ENCODE data around the gene RPL14. TPM values are rescaled to one million over a fixed set of nuclear protein-coding genes. Genes with fewer than 3 reads are reported as not detected.
"Not testable (repeated sequence)": the region's sequence is repeated elsewhere in the genome, so short reads cannot be mapped to it uniquely, and the experiment has no call there.

RPL14 gene
- total RNA-seq, 2 donors from 2014 or later, result 1,096 to 1,308 TPM

DNA sequence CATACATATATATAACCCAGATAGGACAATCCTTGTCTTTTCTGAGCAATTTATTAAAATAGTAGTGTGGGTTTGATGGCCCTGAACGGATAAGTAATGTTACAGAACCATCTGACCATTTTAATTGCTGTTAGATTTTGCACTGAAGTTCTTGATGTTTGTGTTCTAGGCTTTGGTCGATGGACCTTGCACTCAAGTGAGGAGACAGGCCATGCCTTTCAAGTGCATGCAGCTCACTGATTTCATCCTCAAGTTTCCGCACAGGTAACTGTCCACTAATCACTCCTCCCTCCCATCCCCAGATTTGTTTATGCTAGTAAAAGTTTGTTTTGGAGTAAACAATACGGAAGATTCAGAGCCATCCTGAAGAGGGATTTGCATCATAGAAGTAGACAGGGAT, 1.3 kb downstream of the RPL14 start:
- no peak for DNase-seq (ENCODE audit: low spot score)
- intact Hi-C loops (cut with DNase I), result loop anchor here in 1 of 2 donors (10.0 kb wide), 1 partner anchor 66 kb away; the partner anchor contains the start of gene ZNF621

DNA sequence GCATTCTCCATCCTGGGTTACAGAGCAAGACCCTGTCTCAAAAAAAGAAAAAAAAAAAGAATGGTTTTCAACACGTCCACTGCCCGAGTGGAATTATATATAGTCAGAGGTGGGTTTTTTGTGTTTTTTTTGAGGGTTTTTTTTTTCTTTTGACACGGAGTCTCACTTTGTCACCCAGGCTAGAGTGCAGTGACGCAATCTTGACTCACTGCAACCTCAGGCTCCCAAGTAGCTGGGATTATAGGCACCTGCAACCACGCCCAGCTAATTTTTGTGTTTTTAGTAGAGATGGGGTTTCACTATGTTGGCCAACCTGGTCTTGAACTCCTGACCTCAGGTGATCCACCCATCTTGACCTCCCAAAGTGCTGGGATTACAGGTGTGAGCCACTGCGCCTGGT, 3.3 kb downstream of the RPL14 start:
- intact Hi-C loops (cut with DNase I); DNase-seq (ENCODE audit: low spot score): not testable (repeated sequence)

DNA sequence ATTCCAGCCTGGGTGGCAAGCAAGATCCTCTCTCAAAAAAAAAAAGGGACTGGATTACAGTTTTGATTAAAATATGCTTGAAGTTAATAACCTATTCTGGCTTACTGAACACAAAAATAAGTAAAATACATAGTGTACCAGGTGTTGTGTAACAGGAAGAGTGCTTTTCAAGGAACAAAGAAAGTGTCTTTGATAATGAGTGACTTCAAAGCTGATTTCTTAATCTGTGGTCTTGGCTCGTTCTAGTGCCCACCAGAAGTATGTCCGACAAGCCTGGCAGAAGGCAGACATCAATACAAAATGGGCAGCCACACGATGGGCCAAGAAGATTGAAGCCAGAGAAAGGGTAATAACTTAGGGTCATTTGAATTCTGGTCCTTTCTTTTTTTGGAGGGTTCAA, 4.0 kb downstream of the RPL14 start:
- intact Hi-C loops (cut with DNase I), result no loop called here

DNA sequence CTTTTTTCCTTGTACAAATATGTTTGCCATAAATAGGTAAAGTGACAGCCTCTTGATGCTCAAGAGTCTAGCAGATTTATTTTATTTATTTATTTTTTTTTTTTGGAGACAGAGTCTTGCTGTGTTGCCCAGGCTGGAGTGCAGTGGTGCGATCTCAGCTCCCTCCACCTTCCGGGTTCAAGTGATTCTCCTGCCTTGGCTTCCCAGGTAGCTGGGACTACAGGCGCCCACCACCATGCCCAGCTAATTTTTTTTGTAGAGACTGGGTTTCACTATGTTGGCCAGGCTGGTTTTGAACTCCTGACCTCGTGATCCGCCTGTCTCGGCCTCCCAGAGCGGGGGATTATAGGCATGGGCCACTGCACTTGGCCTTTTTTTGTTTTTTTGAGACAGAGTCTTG, 5.7 kb downstream of the RPL14 start:
- intact Hi-C loops (cut with DNase I); DNase-seq (ENCODE audit: low spot score): not testable (repeated sequence)

More for the DNA sequence above, 4.0 kb downstream of the RPL14 start:
- DNase-seq (ENCODE audit: low spot score), result no peak

DNA sequence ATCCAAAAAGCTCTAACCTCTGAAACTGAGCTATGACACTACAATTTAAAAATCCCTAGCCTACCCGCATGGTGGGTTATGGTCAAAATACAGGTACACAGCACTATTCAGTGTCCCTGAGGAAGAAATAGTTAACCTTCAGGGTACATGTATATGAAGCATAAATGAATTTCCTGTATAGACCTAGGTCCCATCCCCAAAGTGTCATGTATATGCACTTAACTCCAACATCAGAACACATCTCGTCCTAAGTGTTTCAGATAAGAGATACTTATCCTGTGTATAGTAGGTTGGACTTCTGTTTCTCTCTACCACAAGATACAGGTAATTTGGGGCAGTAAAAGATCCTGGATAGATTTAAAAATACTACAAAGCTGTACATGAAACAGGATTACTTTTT, 6.4 kb downstream of the RPL14 start:
- no peak for DNase-seq (ENCODE audit: low spot score)
- intact Hi-C loops (cut with DNase I), result no loop called here

DNA sequence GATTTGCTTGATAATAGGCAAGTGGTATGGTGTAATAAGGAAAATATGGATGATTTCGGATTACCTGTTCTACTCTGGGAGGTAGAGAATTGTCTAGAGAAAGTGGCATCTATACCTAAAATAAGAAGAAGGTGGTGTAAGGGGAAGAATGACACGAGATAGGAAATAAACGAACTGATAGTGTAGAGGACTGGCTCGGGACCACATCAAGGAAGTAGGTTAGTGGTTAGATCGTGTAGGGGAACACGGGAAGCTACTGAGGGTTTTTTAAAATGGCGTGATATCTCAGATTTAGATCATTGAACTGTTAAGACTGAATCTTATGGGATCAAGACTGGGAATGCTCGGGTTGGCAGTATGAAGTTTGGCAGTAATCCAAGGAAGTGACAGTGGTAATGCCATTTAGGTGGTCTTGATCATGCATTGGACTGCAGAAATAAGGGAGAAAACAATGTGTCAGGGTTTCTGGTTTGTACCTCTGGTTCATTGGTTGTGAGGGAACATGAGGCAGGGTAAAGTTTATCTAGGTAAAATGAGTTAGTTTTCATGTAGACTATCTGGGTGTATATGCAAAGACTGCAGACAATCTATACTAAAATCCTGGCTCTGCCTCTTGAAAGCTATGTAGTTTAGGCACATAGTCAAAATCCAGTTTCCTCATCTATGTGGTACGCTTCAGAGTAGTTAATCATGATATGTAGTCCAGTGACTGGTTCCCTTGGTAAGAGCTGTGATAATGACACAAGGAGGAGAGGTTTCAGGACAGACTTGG, 7.4 kb downstream of the RPL14 start:
- intact Hi-C loops (cut with DNase I), result no loop called here
- DNase-seq (ENCODE audit: low spot score), result no peak

DNA sequence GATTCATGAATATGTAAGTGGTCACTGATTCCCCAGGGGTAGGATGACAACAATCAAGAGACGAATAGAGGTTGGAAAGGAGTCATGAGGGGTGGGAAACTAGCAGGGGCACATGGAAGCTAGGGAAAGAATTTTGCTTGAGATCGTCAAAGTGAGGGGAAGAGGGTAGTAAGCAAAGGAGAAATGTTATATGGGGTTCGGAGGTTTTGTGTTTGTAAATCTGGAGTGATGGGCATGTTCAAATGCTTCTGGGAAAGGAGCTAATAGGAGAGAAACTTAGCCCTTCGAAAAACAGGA, 7.9 kb downstream of the RPL14 start:
- intact Hi-C loops (cut with DNase I), result no loop called here
- DNase-seq (ENCODE audit: low spot score), result no peak

DNA sequence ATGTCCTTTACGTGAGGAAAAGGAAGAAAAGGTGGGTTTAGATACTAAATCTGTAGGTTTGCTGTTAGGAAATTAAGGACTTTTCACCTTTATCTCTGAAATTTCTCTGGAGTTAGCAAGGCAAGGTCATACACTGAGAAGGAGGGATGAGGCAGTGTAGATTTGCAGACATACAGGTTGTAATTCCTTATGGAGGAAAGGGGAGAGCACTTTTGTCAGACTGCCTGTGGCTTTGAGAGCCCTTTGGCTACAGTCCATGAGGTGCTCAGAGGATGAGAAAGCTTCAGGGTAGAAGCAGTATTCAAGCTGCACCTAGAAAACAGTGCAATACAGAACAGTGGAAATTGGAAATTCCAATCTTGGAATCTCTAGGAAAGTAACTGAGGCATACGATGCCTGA, 8.3 kb downstream of the RPL14 start:
- intact Hi-C loops (cut with DNase I), result no loop called here
- no peak for DNase-seq (ENCODE audit: low spot score)

DNA sequence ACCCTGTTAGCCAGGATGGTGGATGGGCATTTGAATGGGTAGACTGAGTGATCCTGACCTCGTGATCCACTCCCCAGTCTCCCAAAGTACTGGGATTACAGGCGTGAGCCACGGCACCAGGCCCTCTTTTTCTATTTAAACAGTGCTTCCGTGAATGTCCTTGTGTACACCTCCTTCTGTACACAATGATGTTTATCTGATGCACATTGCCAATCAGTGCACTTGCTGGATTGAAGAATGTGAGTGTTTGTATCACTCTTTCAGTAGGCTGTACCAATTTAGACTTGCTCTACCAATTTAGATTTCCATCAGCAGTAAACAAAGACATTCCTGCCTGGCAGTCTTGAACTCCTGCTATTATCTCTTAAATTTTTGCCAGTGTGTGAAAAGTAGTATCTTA, 10.9 kb downstream of the RPL14 start:
- intact Hi-C loops (cut with DNase I), result no loop called here
- no peak for DNase-seq (ENCODE audit: low spot score)

DNA sequence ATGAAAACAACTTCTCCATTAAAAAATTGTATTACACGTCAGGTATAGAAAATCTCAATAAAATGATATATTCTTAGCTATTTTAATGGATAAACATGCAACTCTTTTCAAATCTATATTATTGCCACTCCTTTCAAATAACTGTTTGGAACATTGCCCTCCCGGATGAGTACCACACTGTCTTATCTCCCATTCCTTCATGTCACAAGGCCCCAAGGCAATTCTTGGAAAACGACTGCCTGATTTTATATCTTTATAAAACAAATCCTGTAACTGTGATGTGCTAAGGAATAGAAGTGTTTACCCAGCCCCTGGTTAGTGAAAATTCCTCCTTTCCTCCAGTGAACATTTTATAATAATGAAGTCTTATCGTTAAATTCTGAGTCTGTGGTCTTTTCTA, 13.6 kb downstream of the RPL14 start:
- intact Hi-C loops (cut with DNase I), result no loop called here
- DNase-seq (ENCODE audit: low spot score), result no peak

DNA sequence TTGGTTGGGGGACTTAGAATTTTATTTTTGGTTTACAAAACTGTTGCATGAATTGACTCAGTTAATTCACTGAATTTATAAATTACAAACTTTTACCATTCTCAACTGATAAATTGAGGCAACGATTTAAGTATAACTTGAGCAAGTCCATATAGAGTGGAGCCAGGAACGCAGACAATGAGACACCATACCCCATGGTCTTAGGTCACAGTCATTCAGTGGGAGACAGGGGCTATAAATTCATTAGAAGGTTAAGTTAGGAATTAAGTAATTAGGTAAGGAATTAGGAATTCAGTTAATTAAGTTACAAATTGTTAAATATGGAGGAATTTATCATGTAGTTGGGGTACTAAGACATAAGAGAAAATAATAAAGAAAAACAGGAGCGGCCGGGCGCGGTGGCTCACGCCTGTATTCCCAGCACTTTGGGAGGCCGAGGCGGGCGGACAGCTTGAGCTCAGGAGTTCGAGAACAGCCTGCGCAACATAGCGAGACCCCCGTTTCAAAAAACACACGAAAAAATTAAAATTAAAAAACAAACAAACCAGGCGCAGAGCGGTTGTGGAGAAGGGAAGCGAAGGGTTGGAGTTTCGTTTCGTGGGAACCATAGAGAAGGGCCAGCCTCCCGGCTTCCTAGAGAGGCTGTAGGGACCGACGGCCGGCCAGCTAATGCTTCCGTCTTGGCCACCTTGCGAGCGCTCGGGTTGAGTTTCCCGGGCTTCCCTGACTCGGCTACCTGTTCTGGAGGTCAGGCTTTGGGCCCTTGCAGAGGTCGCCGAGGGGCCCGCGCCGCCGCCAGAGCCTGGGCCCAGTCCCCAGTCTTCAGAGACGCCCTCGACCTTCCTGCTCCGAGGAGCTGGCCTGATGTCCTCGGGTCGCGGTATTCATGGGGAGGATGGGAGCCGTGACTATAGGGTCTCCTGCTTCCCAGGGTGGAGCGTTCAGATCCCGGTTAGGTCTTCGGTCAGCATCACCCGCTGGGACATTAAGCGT, 19.6 kb downstream of the RPL14 start, which contains the start of gene ZNF619:
TSS of gene ZNF619 (plus strand) at position 645 of the 993 bp plus-strand sequence. CDS start 858 bp downstream, outside the sequence.
- intact Hi-C loops (cut with DNase I), result no loop called here
- peak; percentile 94 for DNase-seq (ENCODE audit: low spot score)

DNA sequence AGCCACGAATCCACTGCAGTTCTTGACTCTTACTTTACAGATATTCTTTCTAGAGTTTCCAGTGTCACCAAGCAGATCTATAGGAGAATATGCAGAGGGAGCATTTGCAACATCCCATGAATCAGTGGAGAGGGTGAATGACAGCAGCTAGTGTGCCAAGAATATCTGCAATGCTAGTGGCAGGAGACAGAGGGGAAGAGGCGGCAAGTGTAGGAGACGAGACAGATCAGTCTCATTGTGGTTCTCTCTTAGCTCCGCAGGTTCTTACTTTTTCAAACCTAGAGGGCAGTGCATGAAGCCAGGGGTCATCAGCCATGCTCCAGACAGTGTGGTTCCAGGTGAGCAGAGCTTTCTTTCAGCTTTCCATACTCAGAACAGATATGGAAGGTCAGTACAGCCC, 20.5 kb downstream of the RPL14 start:
- intact Hi-C loops (cut with DNase I), result no loop called here

DNA sequence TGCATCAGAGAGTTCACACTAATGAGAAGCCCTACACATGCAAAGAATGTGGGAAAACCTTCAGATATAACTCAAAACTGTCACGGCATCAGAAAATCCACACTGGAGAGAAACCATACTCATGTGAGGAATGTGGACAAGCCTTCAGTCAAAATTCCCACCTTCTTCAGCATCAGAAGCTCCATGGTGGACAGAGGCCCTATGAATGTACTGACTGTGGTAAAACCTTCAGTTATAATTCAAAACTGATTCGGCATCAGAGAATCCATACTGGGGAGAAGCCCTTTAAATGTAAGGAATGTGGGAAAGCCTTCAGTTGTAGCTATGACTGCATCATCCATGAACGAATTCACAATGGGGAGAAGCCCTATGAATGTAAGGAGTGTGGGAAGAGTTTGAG, 30.0 kb downstream of the RPL14 start:
- intact Hi-C loops (cut with DNase I), result no loop called here
- no peak for DNase-seq (ENCODE audit: low spot score)

More for the DNA sequence above, 20.5 kb downstream of the RPL14 start:
- DNase-seq (ENCODE audit: low spot score), result no peak

DNA sequence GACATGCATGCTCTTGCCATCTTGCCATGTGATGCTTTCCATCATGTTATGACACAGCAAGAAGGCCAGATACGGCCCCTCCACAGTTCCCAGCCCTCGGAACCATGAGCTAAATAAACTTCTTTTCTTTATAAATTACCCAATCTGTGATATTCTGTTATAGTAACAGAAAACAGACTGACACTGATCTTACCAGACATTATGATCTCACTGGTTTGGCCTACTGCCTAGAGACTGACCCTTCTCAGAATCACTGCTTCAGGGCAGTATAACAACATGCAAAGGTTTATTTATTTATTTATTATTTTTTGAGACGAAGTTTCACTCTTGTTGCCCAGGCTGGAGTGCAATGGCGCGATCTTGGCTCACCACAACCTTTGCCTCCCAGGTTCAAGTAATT, 33.8 kb downstream of the RPL14 start:
- intact Hi-C loops (cut with DNase I), result no loop called here

DNA sequence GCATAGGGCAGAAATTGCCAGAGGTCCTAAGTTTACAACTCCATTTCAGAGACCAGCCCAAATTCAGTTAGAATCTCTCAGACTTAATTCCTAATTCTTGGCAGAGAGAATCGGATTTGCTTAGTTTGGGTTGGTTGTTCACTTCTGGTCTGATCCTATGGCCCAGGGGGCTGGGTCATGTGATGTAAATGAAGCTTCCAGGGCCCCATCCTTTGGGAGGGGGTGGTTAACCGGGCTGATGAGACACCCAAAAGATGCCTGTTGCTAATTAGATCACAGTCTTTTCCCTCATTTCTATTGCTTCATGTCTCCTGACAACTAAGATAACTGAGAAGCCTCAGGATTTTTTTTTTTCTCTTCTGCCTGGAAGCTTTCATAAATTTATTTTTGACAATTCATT, 37.6 kb downstream of the RPL14 start:
- no peak for DNase-seq (ENCODE audit: low spot score)
- intact Hi-C loops (cut with DNase I), result no loop called here

More for the DNA sequence above, 33.8 kb downstream of the RPL14 start:
- DNase-seq (ENCODE audit: low spot score), result no peak

DNA sequence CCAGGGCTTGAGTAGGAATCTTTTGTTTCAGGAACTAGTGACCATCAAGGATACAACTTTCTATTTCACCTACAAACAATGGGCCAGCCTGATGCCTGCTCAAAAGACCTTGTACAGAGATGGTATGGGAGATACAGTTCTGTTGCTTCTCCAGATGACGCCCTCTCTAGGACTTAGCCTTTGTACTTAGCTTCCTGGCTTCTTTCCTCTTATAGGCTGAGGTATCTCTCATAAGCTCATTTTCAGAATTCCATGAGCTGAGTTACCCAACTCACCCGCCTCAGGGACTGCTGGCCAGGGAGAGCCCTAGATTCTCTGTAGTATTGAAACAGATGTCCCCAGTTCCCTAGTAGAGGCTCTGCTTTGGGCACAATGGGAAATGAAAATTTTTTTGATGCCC, 40.1 kb downstream of the RPL14 start:
- no peak for DNase-seq (ENCODE audit: low spot score)
- intact Hi-C loops (cut with DNase I), result no loop called here

DNA sequence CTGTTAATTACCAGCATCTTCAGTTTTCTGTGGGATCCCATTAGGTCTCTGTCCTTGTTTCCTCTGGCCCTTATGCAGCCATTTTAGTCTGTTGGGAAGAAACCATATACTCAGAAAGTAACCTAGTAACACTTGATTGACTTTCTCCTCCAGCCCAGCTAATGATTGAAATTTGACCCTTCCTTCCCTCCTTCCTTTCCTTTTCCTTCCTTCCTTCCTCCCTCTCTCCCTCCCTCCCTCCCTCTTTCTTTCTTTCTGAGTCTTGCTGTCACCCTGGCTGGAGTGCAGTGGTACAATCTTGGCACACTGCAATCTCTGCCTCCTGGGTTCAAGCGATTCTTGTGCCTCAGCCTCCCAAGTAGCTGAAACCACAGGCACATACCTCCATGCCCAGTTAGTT, 42.8 kb downstream of the RPL14 start:
- no peak for DNase-seq (ENCODE audit: low spot score)
- intact Hi-C loops (cut with DNase I), result no loop called here

DNA sequence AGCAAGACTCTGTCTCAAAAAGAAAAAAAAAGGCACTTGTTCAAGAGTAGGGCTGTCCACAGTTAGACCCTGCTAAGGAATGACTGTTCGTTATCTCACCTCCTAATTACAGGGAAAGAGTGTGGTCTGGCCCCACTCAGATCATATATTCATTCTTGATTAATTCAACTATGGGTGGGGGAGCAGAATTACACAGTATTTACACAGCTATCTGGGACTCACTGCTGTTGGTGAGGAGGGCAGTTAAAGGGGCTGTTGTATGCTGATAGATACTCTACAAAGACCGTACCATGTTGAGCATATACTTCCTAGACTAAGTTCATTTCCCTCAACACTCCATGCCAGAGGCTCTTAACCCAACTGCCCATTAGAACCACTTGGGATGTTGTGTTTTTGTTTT, 44.9 kb downstream of the RPL14 start:
- no peak for DNase-seq (ENCODE audit: low spot score)
- intact Hi-C loops (cut with DNase I), result no loop called here

DNA sequence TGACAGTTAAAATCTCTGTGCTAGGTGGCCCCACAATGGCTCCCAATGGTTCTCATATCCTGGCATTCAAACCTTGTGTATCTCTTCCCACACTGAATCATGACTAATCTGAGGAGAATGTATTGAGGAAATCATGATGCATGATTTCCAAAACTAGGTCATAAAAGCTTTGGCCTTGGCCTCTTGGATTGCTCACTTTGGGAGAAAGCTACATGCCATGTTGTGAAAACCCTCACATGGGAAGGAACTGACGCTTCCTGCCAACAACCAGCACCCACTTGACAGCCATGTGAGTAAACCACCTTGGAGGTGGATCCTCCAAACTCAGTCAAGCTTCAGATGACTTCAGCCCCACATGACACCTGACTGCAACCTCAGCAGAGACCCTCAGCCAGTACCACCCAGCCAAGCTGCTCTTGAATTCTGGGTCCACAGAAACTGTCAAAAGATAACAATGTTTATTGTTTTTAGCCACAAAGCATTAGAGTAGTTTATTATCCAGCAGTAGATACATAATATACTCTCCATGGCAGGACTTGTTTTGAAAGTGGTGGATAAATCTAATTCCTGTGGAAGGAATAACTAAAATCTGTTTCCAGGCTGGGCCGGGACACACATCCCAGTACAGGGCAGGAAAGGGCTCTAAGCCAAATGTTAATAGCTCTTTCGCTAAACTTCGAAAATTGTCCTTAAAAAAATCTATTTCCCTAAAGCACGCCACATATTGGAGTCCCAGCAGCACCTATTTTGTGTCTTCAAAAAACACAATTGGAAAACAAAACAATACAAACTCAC, 47.7 kb downstream of the RPL14 start:
- no peak for DNase-seq (ENCODE audit: low spot score)

More for the DNA sequence above, 47.7 kb downstream of the RPL14 start:
- intact Hi-C loops (cut with DNase I), result no loop called here
